Peyer's patch (tissue), 4 donors: ENCODE measurements around the gene ARHGEF4. TPM values are rescaled to one million over a fixed set of nuclear protein-coding genes. Genes with fewer than 3 reads are reported as not detected.

Source experiments
- DNase-seq, 3 donors: peaks; one replicate each; pipeline ENCODE4 v3.0.0-alpha.2; 2017 to 2019
- H3K27ac ChIP-seq, 4 donors: fragments of 200-600 bp; sonication (generic); one replicate each; pipeline ENCODE4 v1.5.1; 2016 to 2019
- H3K27me3 ChIP-seq, 2 donors: fragments of 200-600 bp; sonication (generic); one replicate each; pipeline ENCODE4 v1.5.1; 2019
- H3K36me3 ChIP-seq, 3 donors: fragments of 200-600 bp; sonication (generic); one replicate each; pipeline ENCODE4 v1.5.1; 2016 to 2019
- H3K4me1 ChIP-seq, 4 donors: fragments of 200-600 bp; sonication (generic); one replicate each; pipeline ENCODE4 v1.5.1; 2016 to 2019
- H3K4me3 ChIP-seq, 4 donors: fragments of 200-600 bp; sonication (generic); 1 replicate in 3 of 4; 2 replicates in 1 of 4; pipeline ENCODE4 v1.5.1; 2016 to 2019; ENCODE audit warnings: mild to moderate bottlenecking in 1 of 4
- H3K9me3 ChIP-seq, 4 donors: fragments of 200-600 bp; sonication (generic); one replicate each; pipeline ENCODE4 v1.5.1; 2016 to 2019; ENCODE audit warnings: mild to moderate bottlenecking in 1 of 4
- CTCF ChIP-seq, 6 experiments: fragments of 450-650 bp in 4 of 6; fragments of 200-600 bp in 2 of 6; sonication (generic) in 1 of 6; IDR thresholded peaks; one replicate each; pipeline ENCODE4 v1.5.1; 2017 to 2019; ENCODE audit warnings: antibody characterized with exemption in 6 of 6, mild to moderate bottlenecking in 3 of 6, moderate library complexity in 1 of 6
- POLR2A ChIP-seq, 2 donors: fragments of 450-650 bp; IDR thresholded peaks; one replicate each; pipeline ENCODE4 v1.5.1; 2017; ENCODE audit warnings: antibody characterized with exemption in 2 of 2, mild to moderate bottlenecking in 2 of 2, moderate library complexity in 2 of 2
- total RNA-seq, 4 donors: library from RNA; depleted of rRNA; stranded (reverse); fragments of >200 nt; gene quantifications; one replicate each; pipeline ENCODE4 v1.1.0, GENCODE V29; 2016

The ARHGEF4 gene
- total RNA-seq, 4 donors from 2014 or later: 1.1 to 10.7 (median 1.6) TPM

- Histone ChIP-seq H3K4me1 (no peaks in the 10 kb centered on the region), H3K36me3 (no peaks in the 10 kb centered on the region), H3K27me3 (no peaks in the 10 kb centered on the region), H3K9me3 (no peaks in the 10 kb centered on the region), H3K27ac (no peak overlapping the region), H3K4me3 (no peak overlapping the region)
- DNase-seq: no peak
- TF ChIP-seq CTCF (IDR thresholded peaks at IDR 0.05) (no peak), POLR2A (IDR thresholded peaks at IDR 0.05) (no peak)
Measured at GRCh38 chr2:130915595-130916437, 79.1 kb downstream of the ARHGEF4 start.

- TF ChIP-seq POLR2A (IDR thresholded peaks at IDR 0.05) (no peak), CTCF (IDR thresholded peaks at IDR 0.05) (no peak)
- Histone ChIP-seq H3K36me3 (no peaks in the 10 kb centered on the region), H3K4me3 (no peak overlapping the region), H3K27me3 (no peaks in the 10 kb centered on the region), H3K4me1 (no peaks in the 10 kb centered on the region), H3K27ac (no peak overlapping the region), H3K9me3 (no peaks in the 10 kb centered on the region)
- DNase-seq: no peak
Measured at GRCh38 chr2:130916438-130916705, 79.7 kb downstream of the ARHGEF4 start.

DNA sequence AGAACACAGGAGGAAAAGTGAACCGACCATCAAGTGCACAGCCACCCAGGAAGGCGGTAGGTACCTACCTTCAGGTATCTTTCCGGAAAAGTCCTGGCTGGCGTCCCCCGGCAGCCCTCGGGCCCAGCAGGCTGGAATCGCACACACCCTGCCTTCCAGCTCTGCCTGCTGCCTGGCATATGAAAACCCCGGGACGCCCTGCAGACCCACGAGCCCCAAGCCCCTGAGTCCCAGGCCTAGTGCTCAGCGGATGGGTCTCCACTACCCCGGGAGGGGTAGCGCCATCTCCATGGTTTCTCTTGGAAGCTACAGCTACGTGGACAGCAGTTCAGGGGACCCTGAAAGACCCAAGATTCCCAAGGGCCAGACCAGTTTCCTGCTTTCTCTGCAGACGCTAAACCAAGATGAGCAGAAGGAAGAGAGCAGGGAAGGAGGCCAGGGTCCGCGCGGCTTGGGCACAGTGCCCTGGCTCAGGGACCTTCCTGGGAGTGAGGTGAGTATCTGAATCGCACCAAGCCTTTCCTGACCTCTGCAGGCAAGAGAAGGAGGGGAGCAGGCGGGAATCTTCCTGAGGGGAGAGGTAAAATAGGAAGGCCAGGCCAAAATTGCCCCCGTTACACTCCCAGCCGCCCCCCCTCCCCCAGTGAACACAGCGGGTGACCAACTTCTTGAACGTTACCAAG lies 80.4 kb downstream of the ARHGEF4 start:
- no peaks in the 10 kb centered on the region for H3K4me1 ChIP-seq
- H3K27ac ChIP-seq: no peak overlapping the region
- H3K27me3 ChIP-seq: no peaks in the 10 kb centered on the region
- no peak for TF ChIP-seq CTCF (IDR thresholded peaks at IDR 0.05)
- no peak for TF ChIP-seq POLR2A (IDR thresholded peaks at IDR 0.05)
- DNase-seq: no peak
- H3K4me3 ChIP-seq: no peak overlapping the region
- H3K36me3 ChIP-seq: no peaks in the 10 kb centered on the region
- no peaks in the 10 kb centered on the region for H3K9me3 ChIP-seq

GRCh38 chr2:130918393-130918792 lies 81.7 kb downstream of the ARHGEF4 start:
- TF ChIP-seq CTCF (IDR thresholded peaks at IDR 0.05): no peak
- TF ChIP-seq POLR2A (IDR thresholded peaks at IDR 0.05): no peak
- no peaks in the 10 kb centered on the region for H3K27me3 ChIP-seq
- no peak overlapping the region for H3K27ac ChIP-seq
- no peaks in the 10 kb centered on the region for H3K36me3 ChIP-seq
- H3K4me1 ChIP-seq: no peaks in the 10 kb centered on the region
- no peak overlapping the region for H3K4me3 ChIP-seq
- DNase-seq: no peak
- no peaks in the 10 kb centered on the region for H3K9me3 ChIP-seq

DNA sequence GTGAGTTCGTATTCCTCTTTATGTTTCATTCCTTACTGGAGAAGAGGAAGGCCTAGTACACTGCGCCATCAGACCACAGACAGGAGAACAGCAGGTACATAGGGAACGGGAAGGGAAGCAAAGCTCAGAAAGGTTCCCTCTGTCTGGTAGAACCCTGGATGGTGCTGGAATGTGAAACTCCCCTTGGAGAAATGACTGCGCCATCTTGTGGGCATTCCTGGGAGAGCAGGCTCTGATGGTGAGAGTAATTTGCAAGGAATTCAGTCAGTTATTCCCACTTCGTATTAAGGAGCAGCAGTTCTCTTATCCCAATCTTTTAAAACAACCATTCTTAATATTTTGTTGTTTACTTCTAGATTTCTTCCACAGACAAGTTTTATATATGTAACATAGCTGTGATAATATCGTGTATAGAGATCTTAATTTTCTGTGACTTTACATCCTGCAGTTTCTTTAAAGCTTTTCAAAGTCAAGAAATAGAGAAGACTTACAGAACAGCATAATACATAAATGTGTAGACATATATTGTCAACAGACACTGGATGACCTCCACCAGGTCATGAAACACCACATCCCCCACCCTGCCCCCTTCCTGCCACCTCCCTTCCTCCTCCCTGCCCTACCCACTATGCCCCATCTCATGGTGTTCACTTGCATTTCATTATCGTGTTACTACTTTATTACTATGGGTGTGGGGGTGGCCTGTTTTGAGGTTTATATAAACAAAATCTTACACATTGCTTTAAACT lies 83.9 kb downstream of the ARHGEF4 start:
- Histone ChIP-seq H3K9me3 (no peaks in the 10 kb centered on the region), H3K36me3 (no peaks in the 10 kb centered on the region), H3K4me3 (no peak overlapping the region), H3K27ac (no peak overlapping the region), H3K4me1 (no peaks in the 10 kb centered on the region), H3K27me3 (no peaks in the 10 kb centered on the region)
- peak; percentile 39 to 87 (median 75) for DNase-seq
- TF ChIP-seq CTCF (IDR thresholded peaks at IDR 0.05) (peak; percentile 27 to 74 (median 67)), POLR2A (IDR thresholded peaks at IDR 0.05) (no peak)
